HG03432 (cell line): ENCODE results near the gene BAG1.

Source experiments
- ATAC-seq: cut with Tn5 transposase; IDR thresholded peaks from one replicate; pipeline ENCODE4 v1.9.1; 2021; ENCODE audit warnings: mild to moderate bottlenecking, moderate library complexity; ENCODE audit not compliant: unreplicated experiment

BAG1 gene

DNA sequence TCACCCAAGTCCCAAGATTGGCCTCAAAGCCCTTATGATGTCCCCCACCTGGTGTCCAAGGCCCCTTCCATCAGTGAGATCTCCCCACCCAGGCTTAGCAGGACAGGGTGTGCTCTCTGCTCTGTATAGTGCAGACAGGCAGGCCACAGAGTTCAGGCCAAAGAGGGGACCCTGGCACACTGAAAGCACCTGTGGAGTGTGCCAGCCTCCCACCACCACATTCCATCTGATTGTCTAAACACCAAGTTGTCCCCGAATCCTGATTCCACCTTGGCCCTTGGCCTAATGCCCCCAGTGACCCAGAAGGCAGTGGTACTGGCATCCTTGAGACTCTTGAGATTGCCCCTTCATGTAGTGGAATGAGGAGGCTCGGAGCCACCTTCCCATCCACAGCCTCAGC lies 19.2 kb downstream of the BAG1 start:
- no peak for ATAC-seq

DNA sequence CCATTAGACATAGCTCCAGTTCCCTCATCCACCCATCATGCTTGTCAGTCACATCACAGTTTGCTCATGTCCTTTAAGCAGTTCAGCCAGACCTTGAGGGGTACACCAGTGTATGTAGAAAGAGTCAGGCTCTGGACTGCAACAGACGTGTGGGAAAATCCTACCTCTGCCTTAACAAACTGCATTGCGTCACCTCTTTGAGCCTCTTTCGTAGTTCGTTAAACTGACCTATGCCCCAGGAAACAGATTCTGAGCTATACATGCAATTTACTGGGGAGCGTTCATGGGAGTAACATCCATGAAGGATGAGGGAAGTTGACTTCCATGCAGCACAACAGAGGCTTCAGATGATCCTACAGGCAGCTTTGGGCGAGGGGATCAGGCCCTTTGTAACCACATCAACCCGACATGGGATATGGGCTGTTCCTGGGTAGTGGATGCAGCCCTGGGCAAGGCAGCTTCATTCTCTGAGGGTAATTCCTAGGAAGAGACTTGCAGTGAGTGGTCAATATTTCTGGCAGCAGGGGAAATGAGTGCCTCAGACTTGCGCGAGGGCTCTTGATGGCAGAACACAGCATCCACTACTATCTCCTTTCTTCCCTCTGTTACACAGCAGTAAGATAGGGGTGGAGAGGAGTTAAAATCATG lies 20.2 kb downstream of the BAG1 start:
- ATAC-seq, result no peak

DNA sequence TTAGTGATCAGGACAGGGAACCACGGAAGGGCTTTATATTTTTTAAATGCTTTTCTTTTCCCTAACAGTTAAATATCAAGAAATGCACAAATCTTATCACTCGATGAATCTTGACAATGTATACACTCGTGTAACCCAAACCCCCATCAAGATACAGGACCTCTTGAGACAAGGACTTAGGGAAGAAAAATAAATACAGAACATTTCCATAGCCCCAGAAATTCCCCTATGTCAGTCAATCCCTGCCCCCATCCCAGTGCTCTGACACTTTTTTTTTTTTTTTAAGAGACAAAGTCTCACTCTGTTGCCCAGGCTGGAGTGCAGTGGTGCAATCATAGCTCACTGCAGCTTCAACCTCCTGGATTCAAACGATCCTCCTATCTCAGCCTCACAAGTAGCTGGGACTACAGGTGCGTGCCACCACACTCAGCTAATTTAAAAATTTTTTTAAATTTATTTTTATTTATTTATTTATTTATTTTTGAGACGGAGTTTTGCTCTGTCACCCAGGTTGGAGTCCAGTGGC lies 21.8 kb downstream of the BAG1 start:
- ATAC-seq, result no peak

DNA sequence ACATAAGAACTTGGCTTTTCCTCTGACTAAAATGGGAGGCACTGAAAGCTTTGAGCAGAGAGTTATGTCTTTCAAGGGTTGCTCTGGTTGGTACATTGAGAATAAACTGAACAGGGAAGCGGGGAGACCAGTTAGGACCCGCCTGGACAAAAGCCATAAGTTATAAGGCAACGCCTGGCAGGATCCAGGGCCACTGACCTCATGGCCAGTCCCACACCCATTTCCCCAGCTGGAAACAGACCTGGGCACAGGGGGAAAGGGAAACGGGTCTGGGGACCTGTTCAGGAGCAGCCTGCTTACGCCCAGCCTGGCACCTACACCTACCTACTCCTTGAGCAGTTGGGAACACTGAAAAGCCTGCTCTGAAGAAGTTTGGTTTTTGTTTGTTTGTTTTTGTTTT lies 23.2 kb downstream of the BAG1 start:
- ATAC-seq, result no peak

DNA sequence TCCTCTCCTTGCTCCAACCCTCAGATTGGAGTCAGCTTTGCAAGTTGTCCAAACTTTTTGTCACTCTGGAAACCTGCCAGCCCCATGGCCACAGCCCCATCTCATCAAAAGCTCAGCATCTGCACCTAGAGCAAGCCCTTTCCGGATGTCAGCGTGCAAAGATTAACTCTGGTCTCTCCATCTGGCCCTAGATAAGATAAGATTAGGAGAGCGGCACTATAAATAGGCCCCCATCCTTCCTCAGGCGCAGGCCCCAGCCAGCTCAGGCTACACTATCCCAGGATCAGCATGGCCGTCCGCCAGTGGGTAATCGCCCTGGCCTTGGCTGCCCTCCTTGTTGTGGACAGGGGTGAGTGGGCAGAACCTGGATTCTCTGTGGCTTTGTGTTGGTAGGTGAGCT lies 24.6 kb downstream of the BAG1 start, which contains the start of gene SPINK4:
TSS of gene SPINK4 (plus strand) at position 247 of the 400 bp plus-strand sequence. CDS start at position 289, 42 bp downstream.
- ATAC-seq, result no peak

DNA sequence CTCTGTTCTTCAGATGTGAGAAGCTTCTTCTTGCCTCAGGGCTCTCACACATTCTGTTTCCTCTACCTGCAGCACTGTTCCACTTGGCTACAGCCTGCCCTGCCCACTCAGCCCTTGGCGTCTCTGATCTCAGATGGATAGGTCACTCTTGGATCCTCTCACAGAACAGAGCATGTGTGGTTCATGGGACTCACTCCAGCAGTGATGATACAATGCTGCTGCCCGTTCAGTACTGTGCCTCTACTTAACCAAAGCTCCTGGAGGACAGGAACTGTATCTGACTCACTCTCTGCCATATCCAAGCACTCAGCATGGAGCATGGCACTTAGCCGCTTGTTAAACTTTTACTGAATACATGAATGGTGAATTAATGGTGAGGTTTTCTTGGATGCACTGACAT lies 27.9 kb downstream of the BAG1 start:
- ATAC-seq, result no peak

DNA sequence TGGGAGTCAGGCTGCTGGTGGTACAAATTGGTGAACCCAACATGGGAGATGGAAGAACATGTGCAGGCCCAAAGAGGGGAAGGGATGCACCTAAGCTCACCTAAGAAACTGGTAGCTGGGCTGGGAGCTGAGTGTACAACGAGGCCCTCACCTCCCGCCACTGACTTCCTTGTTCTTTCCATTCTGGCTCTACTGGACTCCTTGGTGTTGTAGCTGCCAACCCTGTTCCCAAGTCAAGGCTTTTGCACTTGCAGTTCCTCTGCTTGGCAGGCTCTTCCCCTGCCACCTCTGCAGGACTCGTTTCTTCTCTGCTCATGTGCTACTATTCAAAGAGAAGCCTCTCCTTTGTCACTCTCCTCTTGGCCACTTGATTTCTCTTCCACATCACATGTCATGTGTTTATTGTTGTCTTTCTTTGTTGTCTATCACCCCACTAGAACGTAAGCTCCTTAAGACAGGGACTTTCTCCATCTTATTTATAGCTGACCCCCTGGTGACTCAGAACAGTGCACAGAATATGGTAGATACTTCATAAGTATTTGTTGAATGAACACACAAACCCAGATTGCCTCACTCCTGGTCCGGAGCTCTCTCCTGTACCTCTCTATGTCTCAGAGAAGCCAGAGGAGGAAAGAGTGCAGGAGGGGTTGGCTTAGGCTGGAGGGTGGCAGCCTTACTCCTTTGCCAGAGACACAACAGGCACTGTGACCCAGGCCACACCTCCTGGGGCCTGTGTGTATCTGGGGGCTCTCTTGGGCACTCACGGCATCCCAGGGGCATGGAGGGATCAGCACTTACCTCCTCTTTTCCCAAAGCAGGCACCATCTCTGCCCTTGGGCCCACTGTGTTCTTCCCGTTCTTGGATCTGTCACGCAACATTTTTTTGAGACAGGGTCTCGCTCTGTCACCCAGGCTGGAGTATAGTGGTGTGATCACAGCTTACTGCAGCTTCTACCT lies 29.7 kb downstream of the BAG1 start:
- no peak for ATAC-seq

DNA sequence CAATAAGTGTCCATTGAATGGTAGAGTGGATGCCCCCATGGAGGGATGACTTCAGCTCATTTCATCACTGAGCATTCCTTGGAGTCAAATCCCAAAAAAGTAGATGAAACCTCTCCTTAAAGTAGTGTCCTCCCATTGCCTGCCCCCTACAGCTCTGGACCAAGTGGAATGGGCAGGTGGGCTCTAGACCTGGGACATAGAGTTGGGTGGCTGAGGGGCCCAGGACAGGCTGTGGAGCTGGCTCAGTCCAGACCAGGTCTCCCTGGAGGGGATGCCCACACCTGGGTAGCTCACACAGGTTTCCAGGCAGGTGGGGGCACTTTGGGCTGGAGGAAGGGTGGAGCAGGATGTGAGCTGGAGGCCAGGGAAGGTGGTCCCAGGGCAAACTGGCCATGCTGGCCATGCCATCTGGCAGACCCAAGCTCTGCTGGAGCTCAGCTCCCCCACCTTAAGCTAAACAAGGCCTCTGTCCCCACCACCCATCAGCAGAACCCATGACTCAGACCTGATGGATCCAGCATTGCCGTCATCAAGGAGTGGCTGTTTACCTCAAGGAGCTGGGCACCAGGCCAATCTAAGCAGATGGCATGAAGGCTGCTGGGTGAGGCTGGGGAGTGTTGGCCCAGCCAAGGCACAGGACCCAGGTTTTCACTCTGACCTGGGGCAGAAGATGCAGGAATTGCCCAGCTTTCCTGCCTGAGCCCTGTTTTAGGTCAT lies 30.7 kb downstream of the BAG1 start:
- no peak for ATAC-seq

DNA sequence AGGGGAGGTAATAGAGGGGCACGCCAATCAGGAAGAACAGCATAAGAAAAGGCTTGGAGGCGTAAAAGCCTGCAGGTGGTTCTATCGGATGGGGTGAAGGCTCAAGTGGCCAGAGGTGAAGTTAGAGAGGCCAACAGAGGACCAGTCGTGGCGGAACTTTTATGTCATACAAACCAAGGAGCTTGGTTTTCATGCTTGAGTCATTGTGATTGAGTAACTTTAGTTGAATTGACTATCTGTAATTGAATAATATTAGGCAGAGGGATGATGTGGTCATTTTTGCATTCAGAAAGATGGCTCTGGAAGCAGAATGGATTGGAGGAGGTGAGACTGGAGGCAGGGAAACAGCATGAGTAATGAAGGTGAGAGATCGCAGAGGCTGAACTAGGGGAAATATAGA lies 31.7 kb downstream of the BAG1 start:
- no peak for ATAC-seq

DNA sequence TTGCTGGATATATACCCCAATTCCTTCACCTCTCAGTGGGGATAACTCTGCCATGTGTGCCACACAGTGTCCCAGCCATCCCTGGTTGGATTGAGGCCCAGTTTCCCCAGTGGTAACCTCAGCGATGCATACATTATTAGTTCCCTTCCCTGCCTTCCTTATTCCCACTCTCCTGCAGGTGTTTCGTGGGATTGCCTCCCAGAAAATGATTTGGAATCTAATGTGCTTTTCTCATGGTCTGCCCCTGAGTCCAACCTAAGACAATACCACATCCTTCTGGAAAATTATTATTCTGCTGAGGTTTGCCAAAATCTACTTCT lies 32.9 kb downstream of the BAG1 start:
- ATAC-seq, result no peak

DNA sequence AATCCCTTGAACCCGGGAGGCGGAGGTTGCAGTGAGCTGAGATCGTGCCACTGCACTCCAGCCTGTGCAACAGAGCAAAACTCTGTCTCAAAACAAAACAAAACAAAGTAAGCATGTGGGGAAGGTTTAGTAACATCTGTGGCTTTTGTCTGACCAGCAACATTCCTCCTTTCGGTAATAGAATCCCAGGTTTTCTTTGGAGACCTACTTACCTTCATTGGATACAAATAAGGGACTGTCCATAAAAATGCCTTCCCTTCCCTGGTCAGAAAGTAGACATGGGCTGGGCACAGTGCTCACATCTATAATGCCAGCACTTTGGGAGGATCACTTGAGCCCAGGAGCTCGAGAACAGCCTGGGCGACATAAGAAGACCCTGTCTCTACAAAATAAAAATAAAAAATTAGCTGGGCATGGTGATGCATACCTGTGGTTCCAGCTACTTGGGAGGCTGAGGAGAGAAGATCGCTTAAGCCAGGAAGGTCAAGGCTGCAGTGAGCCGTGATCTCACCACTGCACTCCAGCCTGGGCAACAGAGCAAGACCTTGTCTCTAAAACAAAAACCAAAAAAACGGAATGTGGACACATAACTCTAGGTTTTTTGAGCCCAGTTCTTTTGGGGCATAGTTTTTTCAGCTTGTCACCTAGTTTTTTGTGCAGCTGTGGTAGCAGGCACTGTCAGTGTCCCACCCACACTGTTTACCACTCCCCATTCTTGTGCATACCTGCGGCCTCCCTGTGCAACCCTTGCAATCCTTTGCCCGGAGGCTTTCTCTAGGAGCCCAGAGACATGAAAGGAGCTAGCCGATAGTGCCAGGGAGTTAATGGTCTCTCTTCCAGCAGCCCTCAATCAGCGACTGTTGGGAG lies 33.5 kb downstream of the BAG1 start:
- ATAC-seq, result no peak

DNA sequence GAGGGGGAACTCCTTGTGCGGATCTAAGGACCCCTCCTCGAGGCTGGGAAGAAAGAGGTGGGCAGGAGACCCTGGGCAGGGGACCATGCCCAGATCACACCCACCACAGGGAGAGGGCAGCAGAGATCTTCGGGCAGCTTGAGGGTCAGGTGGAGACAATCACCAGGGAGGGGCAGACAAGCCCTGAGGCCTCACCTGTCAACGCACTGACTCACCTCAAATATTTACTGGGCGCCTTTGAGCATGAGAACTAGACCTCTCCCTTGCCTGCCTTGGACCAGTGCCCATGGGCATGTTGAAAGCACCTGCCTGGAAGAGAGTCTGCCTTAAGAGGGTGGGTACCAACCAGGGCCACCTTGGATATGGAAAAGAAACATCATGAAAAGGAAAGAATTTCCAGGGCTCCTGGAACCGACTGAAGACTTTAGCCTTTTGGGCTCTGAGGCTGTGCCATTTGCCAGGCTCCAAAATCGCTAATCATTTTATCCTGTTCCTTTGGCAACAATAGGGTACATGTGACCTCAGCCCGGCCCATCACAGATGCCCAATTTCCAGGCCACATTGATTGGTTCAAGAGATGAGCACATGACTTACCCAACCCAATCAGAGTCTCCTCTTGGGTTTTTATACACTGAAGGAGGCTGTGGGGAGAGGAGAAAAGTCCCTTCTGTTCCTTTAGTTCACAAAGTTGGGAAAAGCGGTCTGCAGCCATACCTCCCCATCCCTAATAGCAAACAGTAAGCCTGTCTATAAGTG lies 35.0 kb downstream of the BAG1 start:
- no peak for ATAC-seq

DNA sequence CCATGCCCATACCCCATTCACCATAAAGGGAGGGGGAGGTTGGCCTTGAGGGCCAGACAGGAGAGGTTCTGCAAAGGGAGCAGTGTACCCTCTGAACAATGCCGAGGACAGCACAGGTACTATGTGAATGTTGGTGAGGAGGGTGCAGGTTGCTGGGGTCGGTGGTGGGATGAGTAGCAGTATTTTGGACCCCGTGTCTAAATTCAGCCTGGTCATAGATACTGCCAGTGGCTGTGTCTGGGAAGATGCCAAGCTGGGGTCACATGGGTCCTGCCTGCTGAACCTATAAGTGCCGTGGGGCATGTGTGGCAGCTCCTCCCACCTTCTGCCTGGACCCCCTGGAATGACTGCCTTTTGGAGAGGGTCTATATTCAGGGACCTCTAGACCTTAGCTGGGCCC lies 35.9 kb downstream of the BAG1 start:
- ATAC-seq, result no peak

DNA sequence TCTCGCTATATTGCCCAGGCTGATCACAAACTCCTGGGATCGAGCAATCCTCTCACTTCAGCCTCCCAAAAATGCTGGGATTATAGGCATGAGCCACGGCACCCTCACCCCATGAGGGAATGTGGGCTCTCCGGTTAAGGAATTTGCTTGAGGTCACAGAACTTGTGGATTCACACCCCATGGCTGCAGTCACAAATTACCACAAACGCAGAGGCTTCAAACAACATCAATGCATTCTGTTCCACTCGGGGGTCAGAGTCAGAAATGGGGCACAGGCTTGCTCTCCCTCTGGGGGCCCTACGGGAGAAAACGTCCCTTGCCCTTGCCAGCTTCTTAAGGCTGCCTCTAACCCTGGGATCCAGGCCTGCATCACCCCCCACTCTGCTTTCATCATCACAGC lies 36.8 kb downstream of the BAG1 start:
- no peak for ATAC-seq

DNA sequence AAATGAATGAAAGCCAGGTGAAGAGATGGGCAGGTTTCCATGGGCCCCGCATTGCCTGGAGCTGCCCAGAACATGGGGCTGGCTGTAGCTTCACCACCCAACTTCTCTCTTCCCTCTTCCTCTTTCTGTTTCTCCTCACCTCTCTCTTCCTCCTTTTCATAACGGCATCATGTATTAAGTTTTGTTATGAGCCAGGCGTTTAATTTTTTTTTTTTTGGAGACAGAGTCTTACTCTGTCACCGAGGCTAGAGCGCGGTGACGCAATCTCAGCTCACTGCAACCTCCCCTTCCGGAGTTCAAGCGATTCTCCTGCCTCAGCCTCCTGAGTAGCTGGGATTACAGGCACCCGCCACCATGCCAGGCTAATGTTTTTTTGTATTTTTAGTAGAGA lies 37.5 kb downstream of the BAG1 start:
- ATAC-seq, result peak; percentile 67

DNA sequence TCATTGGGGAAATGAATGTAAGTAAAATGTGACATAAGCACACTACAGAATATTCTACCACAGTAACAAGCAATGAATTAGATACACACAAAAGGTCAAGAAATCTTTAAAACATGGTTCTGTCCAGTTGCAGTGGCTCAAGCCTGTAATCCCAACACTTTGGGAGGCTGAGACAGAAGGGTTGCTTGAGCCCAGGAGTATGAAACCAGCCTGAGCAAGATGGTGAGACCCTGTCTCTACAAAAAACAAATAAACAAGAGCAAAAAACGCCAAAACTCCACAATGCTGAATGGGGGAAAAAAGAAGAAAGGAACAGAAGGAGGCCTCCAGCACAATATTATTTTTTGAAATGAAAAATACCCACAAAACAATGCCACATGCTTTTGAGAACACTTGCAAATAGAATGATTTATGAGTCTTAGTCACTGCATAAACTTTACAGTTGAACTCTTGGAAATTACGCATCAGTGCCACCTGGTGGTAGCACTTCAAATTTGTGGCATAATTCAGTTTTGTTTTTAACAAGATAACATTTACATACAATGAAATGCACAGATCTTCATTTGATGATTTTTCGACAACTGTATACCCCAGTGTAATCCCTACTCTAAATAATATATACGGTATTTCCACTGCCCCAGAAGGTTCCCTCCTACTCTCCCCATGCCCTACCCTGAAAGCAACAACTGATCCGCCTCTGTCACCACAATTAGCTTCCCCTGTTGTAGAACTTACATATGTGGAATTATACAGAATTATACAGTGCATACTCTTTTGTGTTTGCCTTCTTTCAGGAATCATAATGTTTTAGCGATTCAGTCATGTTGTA lies 39.0 kb downstream of the BAG1 start:
- ATAC-seq, result no peak

DNA sequence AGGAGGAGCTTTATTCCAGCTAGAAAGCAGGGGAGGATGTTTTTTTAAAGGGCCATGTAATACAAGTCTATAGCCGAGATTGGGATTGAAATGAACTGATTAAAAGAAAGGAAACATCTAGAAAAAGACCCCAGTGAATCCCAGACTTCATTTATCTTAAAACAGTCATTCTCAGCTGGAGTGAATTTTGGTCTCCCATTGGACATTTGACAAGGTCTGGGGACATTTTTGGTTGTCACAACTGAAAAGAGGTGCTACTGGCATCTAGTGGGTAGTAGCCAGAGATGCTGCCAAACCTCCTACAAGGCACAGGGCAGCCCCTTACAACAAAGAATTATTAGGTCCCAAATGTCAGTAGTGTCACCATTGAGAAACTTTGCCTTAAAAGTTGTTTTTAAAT lies 40.8 kb downstream of the BAG1 start:
- no peak for ATAC-seq

DNA sequence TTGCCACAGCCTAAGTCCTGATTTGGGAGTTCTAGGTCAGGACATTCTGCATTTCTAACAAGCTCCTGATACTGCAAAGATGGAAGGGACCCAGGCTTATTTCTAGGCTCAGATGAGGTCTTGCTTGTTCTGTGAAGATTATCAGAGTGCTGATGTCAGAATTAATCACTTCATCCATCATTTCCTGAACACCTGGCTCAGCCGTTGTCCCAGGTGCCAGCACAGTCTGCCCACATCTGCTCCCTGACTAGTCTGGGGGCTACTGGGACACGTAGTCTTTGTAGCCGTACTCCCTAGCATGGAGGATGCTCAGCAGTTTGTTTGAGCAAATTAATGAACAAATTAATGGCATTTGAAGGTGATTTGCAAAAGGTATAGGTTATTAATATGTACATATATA lies 42.5 kb downstream of the BAG1 start:
- ATAC-seq, result no peak

DNA sequence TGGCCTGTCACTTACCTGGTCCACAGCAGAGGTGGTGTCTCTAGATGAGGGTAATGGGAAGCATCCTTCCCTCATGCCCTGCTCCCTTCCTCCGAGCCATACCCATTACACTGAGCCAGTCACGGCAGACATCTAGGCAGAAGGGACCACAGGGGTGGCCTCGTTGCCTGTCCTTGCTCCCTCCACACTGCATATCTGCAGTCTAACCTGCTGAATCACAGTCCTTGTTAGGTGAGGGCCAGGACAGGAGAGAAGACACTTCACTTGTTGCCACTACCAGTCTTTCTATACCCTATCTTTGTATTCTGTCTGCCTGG lies 43.0 kb downstream of the BAG1 start:
- no peak for ATAC-seq
